Measurements from ENCODE around the gene GOLGA5. TPM values are rescaled to one million over a fixed set of nuclear protein-coding genes. Genes with fewer than 3 reads are reported as not detected.

GOLGA5 gene
- total RNA-seq, 1 donor from 2014 or later = 20.1 TPM

DNA sequence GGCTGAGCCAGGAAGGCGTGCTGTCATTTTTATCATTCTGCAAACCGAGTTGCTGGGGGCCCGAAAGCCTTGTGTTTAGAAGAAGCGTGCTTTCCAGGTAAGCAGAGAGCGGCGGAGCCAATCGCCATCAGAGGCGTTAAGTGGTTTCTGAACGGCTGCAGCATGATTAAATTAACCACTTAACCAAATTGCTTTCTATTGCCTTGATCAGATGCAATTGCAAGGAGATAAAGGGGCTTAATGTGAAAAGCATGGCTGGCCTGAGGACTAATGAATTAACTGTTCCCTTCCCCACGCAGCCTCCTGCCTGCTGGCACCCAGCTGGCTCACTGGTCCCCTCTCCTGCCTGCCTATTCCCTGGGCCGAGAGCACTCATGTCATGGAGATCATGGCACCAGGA, 92.2 kb downstream of the GOLGA5 start:
- no peaks in the 10 kb centered on the region for H3K36me3 Mint-ChIP-seq (ENCODE audit: low read depth)
- intact Hi-C loops (cut with micrococcal nuclease) = no loop called here
- no peak overlapping the region for H3K27ac Mint-ChIP-seq
- no peak for DNase-seq
- peaks cover 16% of the 10 kb centered on the region for H3K27me3 Mint-ChIP-seq
- H3K9me3 Mint-ChIP-seq = peaks cover 5% of the 10 kb centered on the region
- no peak overlapping the region for H3K4me3 Mint-ChIP-seq
- H3K4me1 Mint-ChIP-seq = peaks cover 3% of the 10 kb centered on the region

DNA sequence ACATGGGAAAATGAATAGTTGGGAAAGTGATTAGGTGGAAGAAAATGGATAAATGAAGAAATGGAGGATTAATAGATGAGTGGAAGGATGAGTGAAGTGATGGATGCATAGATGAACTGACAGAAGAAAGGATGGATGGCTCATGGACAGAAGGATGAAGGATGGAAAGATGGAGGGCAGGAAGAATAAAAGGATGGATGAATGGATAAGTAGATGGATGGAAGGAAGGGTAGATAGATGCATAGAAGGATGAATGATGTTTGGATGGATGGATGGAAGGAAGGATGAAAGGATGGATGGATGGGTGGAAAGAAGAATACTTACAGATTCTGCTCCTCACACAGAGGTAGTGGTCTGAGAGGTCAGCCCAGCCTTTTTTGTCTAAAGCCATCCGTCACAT, 93.1 kb downstream of the GOLGA5 start:
- H3K4me3 Mint-ChIP-seq = no peak overlapping the region
- no peaks in the 10 kb centered on the region for H3K36me3 Mint-ChIP-seq (ENCODE audit: low read depth)
- peaks cover 5% of the 10 kb centered on the region for H3K9me3 Mint-ChIP-seq
- intact Hi-C loops (cut with micrococcal nuclease) = no loop called here
- H3K27ac Mint-ChIP-seq = no peak overlapping the region
- no peak for DNase-seq
- peaks cover 11% of the 10 kb centered on the region for H3K27me3 Mint-ChIP-seq
- peaks cover 3% of the 10 kb centered on the region for H3K4me1 Mint-ChIP-seq

DNA sequence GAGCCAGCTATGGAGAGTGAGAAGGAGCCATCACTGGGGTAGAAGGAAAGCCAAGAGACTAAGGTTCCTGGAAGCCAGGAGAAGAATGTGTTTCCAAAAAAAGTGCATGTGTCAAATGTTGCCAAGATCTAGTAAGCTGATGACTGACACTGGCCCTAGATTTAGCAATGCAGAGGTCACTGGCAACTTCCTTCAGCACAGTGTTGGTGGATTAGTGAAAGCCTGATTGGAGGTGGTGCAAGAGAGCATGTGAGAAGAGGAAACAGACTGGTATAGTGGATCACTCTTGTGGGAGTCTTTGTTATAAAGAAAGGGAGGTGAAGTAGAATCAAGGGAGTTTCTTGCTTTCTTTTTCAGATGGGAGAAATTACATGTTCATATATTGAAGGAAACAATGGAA, 94.8 kb downstream of the GOLGA5 start:
- intact Hi-C loops (cut with micrococcal nuclease) = no loop called here
- Mint-ChIP-seq H3K27ac (no peak overlapping the region), H3K4me3 (no peak overlapping the region), H3K27me3 (peaks cover 11% of the 10 kb centered on the region), H3K4me1 (peaks cover 3% of the 10 kb centered on the region), H3K36me3 (ENCODE audit: low read depth) (no peaks in the 10 kb centered on the region), H3K9me3 (peaks cover 12% of the 10 kb centered on the region)
- no peak for DNase-seq

Other genes starting within 250 kb of the GOLGA5 start
- 1.4 and 2.1 TPM in 2 replicates for gene LGMN, start 45.7 kb upstream of the GOLGA5 start, total RNA-seq
- gene CHGA, start 128.8 kb downstream of the GOLGA5 start, total RNA-seq = not detected in 2 replicates